ENCODE results near the gene SLC25A13. TPM values are rescaled to one million over a fixed set of nuclear protein-coding genes. Genes with fewer than 3 reads are reported as not detected.

Gene SLC25A13
- total and polyA plus RNA-seq, 9 of the 15 experiments (the other 6 are each of a cell fraction or from before 2014, with no cell fraction given), result 21.4 to 80.2 (median 58.7) TPM

DNA sequence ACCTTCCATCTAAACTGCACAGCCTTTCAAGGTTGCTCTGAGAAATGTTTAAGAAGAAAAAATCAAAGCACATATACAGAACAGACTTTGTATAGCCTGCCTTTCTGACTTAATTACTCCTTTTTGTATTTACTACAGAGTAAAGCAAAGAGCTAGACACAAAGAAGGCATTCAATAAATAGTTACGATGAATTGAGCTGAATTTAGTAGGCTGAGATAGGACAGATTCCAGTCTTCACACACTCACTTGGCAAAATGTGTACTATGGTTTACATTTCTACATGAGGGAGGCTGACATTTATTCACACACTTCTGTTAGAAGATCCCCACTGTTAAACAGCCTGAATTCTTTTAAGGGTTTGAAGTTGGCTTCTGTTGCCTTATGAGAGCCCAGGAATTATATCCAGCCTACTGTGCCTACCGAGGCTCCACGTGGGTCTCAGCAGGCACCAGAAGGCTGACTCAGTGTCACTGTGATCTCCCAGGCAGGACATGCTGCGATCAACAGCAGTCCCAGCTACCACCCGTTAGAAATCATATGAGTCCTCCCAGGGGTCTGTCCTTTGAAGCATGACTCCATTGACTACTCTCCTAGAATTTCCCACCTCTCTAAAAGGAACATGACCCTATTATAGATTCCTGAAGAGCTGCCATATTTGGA lies 24.5 kb upstream of the SLC25A13 start:
- Histone ChIP-seq H2AFZ (ENCODE audit: low read depth, low read length) (no peak overlapping the region), H3K79me2 (ENCODE audit: control insufficient read depth, insufficient read depth, low read length) (no peaks in the 10 kb centered on the region), H3K4me1 (replicated peaks in 1 of 2; ENCODE audit: control insufficient read depth in 2 of 2, insufficient read depth in 2 of 2, low read length in 2 of 2) (no peaks in the 10 kb centered on the region; a peak in 1 of 5 replicates), H3K36me3 (ENCODE audit: control insufficient read depth, insufficient read depth, low read length) (no peaks in the 10 kb centered on the region), H3K27ac (ENCODE audit: extremely low read depth, low read depth, low read length) (no peak overlapping the region), H3K4me2 (ENCODE audit: insufficient read depth, low read length) (no peak overlapping the region), H3K27me3 (ENCODE audit: control insufficient read depth in 2 of 2, insufficient read depth in 2 of 2, low read length in 2 of 2) (peaks cover 6 to 9% of the 10 kb centered on the region in 2 experiments; a peak in 3 of 5 replicates), H4K20me1 (replicated peaks; ENCODE audit: control insufficient read depth, insufficient read depth, low read length) (no peaks in the 10 kb centered on the region), H3K9ac (ENCODE audit: insufficient read depth in 1 of 2, low read depth in 2 of 2, low read length in 2 of 2) (no peak overlapping the region), H3K9me1 (ENCODE audit: control insufficient read depth, insufficient read depth, low read length) (no peaks in the 10 kb centered on the region), H3K9me3 (replicated peaks; ENCODE audit: control insufficient read depth, insufficient read depth, low read depth, low read length) (no peaks in the 10 kb centered on the region), H3K4me3 (no peak overlapping the region)
- ATAC-seq (no peak; the same call in 2 of the 3 replicates), DNase-seq (ENCODE audit: extremely low read depth in 1 of 4, low spot score in 3 of 4) (no peak), FAIRE-seq (no peak)
- 5% methylated on average over 5 of the region's 5 CpGs for WGBS (ENCODE audit: insufficient coverage, low coverage, missing lambda C conversion rate)
- TF ChIP-seq ZC3H11A (IDR thresholded peaks at IDR 0.05; ENCODE audit: low read depth, low read length) (no peak), ZNF780A (CRISPR knock-in tag; IDR thresholded peaks at IDR 0.05) (no peak), E2F3 (CRISPR knock-in tag; IDR thresholded peaks at IDR 0.05) (no peak), IFI16 (CRISPR knock-in tag; IDR thresholded peaks at IDR 0.05) (no peak), HDGF (IDR thresholded peaks at IDR 0.05) (no peak)
- TF ChIP-seq, protein P1, sequence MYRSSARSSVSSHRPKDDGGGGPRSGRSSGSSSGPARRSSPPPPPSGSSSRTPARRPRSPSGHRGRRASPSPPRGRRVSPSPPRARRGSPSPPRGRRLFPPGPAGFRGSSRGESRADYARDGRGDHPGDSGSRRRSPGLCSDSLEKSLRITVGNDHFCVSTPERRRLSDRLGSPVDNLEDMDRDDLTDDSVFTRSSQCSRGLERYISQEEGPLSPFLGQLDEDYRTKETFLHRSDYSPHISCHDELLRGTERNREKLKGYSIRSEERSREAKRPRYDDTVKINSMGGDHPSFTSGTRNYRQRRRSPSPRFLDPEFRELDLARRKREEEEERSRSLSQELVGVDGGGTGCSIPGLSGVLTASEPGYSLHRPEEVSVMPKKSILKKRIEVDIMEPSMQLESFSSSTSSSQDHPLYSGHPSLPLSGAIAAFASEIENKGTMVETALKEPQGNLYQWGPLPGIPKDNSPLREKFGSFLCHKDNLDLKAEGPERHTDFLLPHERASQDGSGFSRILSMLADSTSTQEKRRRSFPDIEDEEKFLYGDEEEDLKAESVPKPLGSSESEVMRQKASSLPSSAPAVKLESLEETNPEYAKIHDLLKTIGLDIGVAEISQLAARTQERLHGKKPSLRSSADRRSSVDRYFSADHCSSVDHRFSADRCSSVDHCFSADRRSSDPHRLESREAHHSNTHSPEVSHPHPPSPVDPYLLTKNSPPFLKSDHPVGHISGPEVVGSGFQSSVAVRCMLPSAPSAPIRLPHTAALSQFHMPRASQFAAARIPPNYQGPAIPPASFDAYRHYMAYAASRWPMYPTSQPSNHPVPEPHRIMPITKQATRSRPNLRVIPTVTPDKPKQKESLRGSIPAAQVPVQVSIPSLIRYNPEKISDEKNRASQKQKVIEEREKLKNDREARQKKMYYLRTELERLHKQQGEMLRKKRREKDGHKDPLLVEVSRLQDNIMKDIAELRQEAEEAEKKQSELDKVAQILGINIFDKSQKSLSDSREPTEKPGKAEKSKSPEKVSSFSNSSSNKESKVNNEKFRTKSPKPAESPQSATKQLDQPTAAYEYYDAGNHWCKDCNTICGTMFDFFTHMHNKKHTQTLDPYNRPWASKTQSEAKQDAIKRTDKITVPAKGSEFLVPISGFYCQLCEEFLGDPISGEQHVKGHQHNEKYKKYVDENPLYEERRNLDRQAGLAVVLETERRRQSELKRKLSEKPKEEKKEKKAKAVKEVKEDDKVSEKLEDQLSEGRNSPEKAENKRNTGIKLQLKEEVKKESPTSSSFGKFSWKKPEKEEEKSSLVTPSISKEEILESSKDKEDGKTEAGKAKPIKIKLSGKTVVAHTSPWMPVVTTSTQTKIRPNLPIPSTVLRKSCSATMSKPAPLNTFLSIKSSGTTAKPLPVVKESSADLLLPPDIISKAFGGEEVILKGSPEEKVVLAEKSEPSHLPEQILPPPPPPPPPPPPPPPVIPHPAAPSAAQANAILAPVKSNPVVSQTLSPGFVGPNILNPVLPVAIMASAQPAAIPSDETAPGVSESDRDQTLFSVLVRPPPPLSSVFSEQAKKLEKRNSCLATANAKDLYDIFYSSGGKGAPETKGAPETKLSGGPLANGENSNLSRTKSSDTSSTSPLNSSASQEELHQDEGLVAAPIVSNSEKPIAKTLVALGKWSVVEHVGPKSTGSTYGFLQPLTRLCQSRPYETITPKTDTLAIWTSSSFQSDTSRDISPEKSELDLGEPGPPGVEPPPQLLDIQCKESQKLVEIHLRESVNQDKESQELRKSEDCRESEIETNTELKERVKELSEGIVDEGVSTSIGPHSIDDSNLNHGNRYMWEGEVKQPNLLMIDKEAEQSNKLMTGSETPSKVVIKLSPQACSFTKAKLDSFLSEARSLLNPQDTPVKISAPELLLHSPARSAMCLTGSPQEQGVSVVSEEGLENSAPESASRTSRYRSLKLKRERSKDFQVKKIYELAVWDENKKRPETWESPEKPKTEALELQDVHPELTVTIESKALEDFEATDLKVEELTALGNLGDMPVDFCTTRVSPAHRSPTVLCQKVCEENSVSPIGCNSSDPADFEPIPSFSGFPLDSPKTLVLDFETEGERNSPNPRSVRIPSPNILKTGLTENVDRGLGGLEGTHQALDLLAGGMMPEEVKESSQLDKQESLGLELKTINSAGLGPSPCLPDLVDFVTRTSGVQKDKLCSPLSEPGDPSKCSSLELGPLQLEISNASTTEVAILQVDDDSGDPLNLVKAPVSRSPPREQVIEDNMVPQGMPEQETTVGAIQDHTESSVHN (IDR thresholded peaks at IDR 0.05; ENCODE audit: borderline replicate concordance in 1 of 2, low read depth in 1 of 2), result no peak
- TF ChIP-seq, protein P2, sequence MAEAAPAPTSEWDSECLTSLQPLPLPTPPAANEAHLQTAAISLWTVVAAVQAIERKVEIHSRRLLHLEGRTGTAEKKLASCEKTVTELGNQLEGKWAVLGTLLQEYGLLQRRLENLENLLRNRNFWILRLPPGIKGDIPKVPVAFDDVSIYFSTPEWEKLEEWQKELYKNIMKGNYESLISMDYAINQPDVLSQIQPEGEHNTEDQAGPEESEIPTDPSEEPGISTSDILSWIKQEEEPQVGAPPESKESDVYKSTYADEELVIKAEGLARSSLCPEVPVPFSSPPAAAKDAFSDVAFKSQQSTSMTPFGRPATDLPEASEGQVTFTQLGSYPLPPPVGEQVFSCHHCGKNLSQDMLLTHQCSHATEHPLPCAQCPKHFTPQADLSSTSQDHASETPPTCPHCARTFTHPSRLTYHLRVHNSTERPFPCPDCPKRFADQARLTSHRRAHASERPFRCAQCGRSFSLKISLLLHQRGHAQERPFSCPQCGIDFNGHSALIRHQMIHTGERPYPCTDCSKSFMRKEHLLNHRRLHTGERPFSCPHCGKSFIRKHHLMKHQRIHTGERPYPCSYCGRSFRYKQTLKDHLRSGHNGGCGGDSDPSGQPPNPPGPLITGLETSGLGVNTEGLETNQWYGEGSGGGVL (CRISPR knock-in tag; IDR thresholded peaks at IDR 0.05), result no peak
- TF ChIP-seq, protein P3, sequence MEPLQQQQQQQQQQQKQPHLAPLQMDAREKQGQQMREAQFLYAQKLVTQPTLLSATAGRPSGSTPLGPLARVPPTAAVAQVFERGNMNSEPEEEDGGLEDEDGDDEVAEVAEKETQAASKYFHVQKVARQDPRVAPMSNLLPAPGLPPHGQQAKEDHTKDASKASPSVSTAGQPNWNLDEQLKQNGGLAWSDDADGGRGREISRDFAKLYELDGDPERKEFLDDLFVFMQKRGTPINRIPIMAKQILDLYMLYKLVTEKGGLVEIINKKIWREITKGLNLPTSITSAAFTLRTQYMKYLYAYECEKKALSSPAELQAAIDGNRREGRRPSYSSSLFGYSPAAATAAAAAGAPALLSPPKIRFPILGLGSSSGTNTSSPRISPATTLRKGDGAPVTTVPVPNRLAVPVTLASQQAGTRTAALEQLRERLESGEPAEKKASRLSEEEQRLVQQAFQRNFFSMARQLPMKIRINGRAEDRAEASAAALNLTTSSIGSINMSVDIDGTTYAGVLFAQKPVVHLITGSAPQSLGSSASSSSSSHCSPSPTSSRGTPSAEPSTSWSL (CRISPR knock-in tag; IDR thresholded peaks at IDR 0.05; ENCODE audit: borderline replicate concordance), result no peak
- BruUV-seq (replicated peaks), result no TSS peak
- intact Hi-C loops (cut with micrococcal nuclease), result no loop called here
- ChIA-PET CTCF (ENCODE audit: low intra/inter-chr PET ratio) (no interaction called here), POLR2A (interaction anchor here (0.6 kb wide), 2 partner anchors 11 to 26 kb away, joined by 3 to 4 read pairs; no protein-coding TSS in a partner anchor)
- in situ Hi-C loops (cut with MboI), result no loop called here

Measured in K562 (cell line).